ENCODE data around the gene JAML.

JAML gene

DNA sequence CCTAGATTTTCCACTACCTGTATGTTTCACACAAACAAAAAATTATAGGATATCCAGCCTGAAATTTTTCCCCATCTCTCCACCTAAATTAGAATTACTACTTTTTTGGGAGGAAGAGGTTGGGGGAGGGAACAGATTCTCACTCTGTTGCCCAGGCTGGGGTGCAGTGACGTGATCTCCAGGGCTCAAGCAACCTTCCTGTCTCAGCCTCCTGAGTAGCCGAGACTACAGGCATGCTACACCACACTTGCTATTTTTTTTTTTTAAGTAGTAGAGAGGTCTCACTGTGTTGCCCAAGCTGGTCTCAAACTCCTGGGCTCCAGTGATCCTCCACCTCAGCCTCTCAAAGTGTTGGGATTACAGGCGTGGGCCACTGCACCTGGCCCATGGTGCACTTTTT lies 9.5 kb downstream of the JAML start:
- no peak for DNase-seq

- DNase-seq, result no peak
Measured at GRCh38 chr11:118214210-118214914, 10.4 kb downstream of the JAML start.

- no peak for DNase-seq
Measured at GRCh38 chr11:118213781-118214180, 11.0 kb downstream of the JAML start.

- DNase-seq, result no peak
Measured at GRCh38 chr11:118213201-118213600, 11.6 kb downstream of the JAML start.

- DNase-seq, result no peak
Measured at GRCh38 chr11:118212781-118213191, 12.0 kb downstream of the JAML start.

DNA sequence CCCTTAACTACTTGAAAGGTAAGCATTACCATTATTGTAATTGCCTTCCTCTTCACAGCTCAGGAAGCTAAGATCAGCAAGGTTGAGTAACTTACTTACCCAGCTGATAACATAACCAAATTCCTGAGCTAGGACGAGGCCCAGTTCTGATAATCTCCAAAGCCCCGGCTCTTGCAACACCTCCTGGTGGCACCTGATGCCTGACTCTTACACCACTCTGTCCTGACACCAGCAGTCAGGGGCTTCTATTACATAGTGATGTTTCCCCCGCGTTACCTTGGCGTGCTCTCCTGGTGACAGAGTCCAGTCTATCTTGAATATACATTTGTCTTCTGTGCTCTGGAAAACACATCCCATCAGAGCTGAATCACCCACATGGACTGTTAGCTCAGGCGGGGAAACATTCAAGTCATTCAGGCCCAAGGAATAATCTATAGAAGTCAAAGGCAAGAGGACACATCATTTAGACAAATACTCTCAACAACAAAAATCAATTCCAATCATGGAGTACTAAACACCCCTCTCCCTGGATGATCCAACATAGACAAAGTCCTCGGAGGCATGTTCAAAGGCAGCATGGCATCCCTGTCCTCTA lies 12.6 kb downstream of the JAML start:
- no peak for DNase-seq

GRCh38 chr11:118211006-118211405 lies 13.8 kb downstream of the JAML start:
- no peak for DNase-seq

DNA sequence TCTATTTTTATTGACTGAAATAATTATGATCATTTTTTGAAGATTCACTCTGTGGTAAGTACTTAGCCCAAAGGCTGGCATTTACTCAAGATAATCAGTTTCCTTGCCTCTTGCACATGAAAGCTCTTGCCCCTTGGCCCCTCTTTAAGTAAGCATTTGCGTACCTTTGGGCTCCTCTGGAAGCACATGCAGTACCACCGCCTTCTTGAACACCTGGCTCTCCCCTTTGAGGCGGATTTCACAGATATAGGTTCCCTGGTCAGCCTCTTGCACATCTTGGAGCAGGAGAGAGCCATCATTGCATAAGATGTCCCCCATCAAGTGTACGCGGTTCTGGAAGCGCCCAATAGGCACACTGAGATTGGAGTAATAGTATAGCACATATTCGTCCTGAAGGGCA lies 14.5 kb downstream of the JAML start:
- DNase-seq, result no peak

- no peak for DNase-seq
Measured at GRCh38 chr11:118209033-118209432, 15.8 kb downstream of the JAML start.

DNA sequence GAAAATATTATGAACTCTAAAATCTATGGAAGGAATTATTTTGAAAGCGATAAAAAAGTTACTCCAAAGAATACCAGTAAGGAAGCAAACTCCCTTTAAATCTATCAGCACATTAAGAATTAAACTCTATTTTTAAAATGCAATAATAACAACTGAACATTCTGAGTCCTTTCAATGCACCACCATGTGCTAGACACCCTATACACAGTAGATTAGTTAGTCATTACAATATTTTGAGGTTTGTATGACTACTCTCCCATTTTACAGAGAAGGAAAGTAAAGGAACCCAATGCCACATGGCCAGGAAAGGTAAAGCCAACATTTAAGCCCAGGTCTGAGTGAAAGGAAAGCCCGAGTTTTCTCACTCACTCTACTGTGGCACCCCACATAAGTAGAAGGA lies 17.7 kb downstream of the JAML start:
- no peak for DNase-seq

GRCh38 chr11:118206391-118207031 lies 18.3 kb downstream of the JAML start:
- no peak for DNase-seq

DNA sequence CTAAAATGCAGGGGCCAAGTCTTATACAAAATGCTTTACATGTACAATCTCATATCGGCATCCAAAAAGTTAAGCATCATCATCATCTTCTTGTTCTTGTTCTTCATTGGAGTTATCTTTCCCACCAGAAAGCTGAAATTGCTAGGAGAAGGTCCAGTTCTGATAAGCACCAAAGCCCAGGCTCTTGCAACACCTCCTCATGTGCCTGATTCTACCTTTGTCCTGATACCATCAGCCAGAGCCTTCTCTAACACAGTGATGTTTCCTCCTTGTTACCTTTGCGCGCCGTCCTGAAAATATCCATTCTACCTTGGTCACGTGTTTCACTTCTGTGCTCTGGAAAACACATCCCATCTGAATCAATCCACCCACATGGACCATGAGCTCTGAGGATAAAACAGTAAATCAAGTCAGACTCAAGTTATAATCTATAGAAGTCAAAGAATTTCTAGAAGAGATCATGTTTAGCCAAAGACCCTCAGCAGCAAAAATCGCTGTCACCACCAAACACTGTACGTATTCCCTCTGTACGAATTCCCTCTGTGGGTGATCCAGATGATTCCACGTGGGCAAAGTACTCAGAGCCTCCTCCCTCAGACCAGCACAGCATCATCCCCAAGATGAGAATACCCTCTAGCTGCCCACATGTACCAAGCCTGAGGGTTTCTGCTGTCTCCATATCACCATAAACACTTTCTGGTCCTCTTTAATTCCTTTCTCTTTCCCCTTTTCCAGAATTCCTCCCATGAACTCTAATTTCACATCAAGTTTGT lies 19.0 kb downstream of the JAML start:
- no peak for DNase-seq

DNA sequence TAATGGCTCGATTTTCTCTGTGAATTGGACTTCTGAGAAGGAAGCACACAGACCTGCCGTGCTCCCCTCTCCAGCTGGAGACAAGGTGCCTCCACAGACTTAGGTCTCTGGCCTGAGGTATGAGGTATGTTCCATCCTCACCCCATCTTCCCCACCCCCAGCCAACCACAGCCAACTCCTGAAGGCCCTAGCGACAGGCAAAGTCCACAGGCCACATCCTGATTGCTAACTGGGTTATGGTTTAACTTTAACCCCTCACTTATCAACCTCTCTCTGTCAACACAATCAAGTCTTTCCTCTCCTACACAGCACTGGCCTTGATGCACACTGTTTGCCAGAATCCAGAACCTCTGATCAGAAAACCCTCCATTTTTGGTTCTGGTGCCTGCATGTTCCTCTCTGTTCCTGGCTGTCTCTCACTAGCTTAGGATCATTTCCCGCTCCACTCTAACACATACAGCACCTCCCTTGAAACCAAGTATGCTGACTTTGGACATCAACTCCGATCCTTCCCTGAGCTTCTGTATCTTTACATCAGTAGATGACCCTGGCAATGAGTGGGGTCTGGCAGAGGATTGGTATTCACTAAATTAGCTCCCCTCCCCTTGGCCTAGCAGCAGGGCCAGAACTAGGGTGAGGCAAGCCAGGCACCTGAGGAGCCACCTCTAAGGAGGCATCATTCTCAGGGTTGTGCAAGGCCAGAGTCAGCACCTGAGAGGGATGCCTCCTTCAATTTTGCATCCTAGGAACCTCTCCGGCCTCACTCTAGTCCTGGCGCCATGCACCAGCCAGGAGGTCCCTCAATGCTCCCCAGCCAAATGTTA lies 22.0 kb downstream of the JAML start:
- peak; percentile 68 for DNase-seq

DNA sequence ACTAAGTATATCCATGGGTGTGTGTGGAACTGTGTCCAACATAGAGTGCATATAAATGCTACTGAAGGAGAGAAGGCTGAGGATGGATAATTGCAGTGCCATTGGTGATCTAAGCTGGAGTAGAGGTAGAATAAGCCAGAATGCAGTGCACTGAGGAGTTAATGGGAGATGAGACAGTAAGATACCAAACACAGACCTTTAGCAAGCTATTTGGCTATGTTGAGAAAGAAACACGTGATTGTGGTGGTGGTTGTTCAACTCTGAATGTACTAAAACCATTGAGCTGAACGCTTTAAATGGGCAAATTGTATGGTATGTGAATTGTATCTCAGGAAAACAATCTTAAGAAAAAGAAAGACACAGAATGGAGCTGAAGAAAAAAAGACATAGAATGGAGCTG lies 22.8 kb downstream of the JAML start:
- DNase-seq, result no peak

GRCh38 chr11:118200901-118201680 lies 23.7 kb downstream of the JAML start:
- DNase-seq, result peak; percentile 33

DNA sequence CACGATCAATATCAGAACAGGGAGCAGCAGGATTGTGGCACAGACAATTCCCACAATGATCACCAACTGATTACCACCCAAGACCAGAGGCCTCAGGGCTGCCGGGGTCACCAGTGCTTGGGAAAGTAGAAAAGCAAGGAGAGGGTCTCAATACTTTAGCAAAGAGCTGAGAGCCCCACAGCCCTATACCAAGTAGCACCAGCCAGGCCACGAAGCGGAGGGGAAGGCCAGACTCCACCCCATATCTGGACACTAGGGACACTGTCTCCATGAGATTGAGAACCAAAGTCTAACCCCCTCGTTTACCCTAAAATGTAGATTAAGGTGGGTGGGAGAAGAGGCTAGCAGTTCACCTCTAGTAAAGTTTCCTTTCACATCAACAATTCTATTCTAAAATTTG lies 24.3 kb downstream of the JAML start:
- DNase-seq, result no peak

- DNase-seq, result no peak
Measured at GRCh38 chr11:118199135-118199534, 25.7 kb downstream of the JAML start.

DNA sequence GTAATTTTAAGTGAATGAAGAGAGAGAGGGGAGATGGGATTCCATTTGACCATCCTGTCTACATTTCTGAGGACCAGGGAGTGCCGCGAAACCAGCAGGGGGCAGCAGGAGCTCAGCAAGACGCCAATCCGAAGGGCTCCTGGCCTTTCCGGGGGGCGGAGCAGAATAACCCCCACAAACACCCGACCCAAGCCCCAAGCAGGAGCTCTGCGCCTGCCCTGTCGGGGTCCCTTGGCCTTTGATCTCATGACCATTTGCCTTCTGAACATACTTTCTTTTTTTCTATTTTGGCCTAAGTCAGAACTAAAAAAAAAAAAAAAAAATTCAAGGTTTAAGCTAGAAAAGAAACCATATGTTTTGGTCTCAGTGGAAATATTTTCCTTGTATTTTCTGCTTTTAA lies 26.4 kb downstream of the JAML start:
- peak; percentile 83 for DNase-seq

GRCh38 chr11:118194835-118195627 lies 29.8 kb downstream of the JAML start:
- DNase-seq, result no peak

DNA sequence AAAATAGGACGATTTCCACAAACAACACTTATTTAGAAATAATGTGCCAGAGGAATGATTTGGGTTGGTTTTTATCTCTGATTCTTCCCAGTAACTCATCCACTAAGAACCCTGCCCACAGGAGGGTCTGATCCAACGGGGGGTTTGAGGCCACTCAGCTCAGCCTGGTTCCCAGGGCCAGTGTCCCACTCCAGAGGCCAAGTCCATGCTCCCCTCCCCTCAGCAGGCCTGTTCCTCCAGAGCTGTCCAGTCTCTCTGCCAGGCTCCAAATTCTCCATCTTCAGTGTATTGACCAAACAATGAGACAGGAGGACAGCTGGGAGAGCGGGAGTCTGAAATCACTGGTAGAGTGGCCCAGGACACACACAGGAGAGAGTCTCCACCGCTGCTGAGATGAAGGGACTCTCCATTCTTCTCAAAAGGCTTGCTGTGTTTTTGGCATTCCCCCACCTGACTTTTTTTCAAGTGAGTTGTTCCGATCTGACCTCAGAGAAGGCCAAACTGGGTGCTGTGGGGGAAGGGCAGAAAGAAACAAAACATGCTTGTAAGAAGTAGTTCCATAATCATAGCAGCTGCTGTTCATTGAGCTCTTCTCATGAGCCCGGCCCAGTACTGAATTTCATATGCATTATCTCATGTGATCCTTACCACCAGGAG lies 30.8 kb downstream of the JAML start:
- DNase-seq, result no peak
